Activated CD8-positive, alpha-beta memory T cell treated with anti-CD3 and anti-CD28 coated beads for 48 hours (primary cell): ENCODE data around the gene TRIM45.

ENCODE experiments used
- DNase-seq, 3 experiments: peaks; one replicate each; pipeline ENCODE4 v3.0.0-alpha.2; 2020; ENCODE audit warnings: low read depth in 2 of 3, low spot score in 2 of 3

The TRIM45 gene

DNA sequence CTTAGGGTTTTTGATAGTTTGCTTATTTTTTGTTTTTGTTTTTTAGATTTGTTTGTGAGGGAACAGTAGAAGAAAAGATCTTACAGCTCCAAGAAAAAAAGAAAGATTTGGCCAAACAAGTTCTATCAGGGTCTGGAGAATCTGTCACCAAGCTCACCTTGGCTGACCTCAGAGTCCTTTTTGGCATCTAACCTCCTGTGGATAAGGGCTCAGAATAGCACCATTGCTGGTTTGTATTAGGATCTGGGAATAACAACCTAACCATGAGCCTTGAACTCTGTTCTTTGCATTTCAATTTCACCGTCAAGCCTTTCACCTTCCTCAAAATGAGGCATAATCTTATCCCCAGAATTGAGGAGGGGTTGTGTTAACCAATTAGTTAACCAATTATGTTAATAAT is 20.2 kb downstream of the TRIM45 start:
- no peak for DNase-seq

DNA sequence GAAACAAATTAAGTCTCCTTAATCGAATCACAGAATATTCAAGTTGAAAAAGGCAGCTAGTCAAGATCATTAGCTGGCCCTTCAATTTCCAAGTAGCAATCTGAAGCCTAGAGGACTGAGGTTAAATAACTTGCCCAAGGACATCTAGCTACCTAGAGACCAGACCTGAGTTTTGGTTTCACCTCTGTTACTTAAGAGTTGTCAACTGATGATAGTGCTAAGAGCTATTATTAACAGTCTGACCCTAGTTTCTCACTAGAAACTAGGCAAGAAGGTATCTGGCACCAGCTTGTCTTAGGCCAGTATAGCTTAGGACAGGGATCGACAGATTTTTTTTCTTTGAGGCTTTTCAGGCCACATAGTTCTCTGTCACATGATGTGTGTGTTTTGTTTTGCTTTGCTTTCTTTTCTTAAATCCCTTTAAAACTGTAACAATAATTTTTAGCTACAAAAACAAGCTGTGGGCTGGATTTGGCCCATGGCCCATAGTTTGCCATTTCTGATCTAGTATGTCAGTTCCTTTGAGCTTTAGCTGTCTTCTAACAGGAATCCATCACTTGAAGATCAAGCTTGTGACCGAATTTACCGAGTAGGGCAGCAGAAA is 23.2 kb downstream of the TRIM45 start:
- DNase-seq = no peak

GRCh38 chr1:117097443-117097842 is 24.1 kb downstream of the TRIM45 start:
- DNase-seq = no peak

GRCh38 chr1:117096951-117097408 is 24.6 kb downstream of the TRIM45 start:
- no peak for DNase-seq

- DNase-seq = no peak
These were observed 26.5 kb downstream of the TRIM45 start for GRCh38 chr1:117094841-117095604.

DNA sequence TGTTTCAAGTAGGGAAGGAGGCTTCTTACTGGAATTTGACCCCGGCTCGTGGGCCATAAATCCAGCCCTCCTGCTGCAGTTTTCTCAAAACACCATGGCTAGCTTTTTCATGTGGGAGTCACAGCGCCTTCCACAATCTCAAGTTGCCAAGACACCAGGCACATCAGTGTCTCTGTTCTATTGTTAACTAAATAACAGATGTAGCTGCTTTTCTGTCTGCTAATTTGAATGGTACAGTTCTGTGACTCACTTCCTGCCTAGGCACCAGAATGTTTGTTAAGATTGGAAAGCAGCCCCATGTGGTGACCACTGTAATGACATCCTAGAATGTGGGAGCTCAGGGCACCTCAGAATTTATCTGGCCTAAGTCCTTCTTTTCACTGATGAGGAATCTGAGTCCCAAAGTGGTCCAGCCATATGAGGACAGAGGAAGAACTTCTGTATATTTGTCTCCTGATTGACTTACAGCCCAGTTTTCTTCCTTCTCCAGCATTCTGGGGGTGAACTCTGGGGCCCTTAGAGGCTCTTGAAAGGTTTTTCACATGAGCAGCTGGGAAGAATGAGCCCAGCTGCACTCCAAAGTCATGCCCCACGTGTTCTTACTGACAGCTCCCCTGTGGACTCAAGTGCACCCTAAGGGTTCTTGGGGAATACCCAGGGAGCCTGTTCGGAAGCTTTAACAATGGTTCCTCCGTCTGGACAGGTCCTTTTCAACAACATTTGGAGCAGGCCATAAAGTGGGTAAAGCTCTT is 27.5 kb downstream of the TRIM45 start:
- no peak for DNase-seq

DNA sequence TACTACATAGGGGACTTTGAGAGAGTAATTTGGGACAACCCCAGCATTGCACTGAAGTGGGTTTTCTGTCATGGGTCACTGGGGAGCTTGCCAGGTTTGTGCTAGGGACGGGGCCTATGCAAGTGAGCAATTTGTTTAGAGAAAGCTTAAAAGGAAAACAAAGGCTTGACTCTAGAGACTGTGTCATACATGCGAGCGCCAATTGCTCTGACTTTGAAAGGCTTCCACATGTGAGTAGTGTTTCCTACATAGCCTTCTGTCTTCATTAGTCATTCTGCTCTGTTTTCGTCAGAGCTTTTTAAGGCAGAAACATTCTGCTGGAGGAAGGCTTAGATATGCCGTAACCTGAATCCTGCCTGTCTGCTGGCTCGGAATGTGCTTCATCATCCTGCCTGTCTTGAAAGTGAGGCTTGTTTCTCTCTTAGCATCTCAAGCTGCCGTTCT is 28.4 kb downstream of the TRIM45 start:
- no peak for DNase-seq

GRCh38 chr1:117092594-117092993 is 29.0 kb downstream of the TRIM45 start:
- DNase-seq = no peak

- no peak for DNase-seq
These were observed 31.6 kb downstream of the TRIM45 start for GRCh38 chr1:117089996-117090395.

DNA sequence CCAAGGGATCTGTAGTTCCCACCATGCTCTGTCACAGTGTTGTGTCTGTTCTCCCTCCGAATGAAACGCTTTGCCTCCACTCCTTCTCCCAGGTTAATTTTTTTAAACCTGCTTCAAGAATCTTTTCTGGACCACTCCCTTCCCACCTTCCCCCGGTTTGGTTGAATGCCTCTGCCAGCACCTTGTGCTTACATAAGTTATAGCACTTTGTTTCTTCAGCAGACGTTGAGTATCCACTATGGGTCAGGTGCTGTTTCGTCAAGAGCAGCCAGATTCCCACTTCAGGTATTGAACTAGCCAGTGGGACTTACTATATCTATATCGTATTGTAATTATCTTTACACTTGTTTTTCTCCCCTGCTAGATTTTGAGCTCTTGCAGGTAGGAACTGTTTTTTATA is 33.9 kb downstream of the TRIM45 start:
- no peak for DNase-seq

GRCh38 chr1:117084231-117084630 is 37.3 kb downstream of the TRIM45 start:
- no peak for DNase-seq

GRCh38 chr1:117079737-117080136 is 41.8 kb downstream of the TRIM45 start:
- no peak for DNase-seq

GRCh38 chr1:117077267-117077666 is 44.3 kb downstream of the TRIM45 start:
- no peak for DNase-seq

GRCh38 chr1:117076648-117077047 is 44.9 kb downstream of the TRIM45 start:
- DNase-seq = no peak

DNA sequence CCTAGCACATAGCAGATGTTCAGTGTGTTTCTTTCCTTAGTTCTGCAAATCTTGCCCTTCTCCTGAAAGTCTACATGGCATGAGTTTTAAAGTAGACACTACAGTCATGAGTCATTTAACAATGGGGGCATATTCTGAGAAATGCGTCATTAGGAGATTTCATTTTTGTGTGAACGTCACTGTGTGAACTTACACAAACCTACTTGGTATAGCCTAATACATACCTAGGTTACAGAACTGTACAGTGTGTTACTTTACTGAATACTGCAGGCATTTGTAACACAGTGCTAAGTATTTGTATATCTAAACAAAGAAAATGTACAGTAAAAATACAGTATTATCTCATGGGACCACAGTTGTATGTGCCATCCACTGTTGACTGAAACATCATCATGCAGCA is 51.4 kb downstream of the TRIM45 start:
- no peak for DNase-seq

DNA sequence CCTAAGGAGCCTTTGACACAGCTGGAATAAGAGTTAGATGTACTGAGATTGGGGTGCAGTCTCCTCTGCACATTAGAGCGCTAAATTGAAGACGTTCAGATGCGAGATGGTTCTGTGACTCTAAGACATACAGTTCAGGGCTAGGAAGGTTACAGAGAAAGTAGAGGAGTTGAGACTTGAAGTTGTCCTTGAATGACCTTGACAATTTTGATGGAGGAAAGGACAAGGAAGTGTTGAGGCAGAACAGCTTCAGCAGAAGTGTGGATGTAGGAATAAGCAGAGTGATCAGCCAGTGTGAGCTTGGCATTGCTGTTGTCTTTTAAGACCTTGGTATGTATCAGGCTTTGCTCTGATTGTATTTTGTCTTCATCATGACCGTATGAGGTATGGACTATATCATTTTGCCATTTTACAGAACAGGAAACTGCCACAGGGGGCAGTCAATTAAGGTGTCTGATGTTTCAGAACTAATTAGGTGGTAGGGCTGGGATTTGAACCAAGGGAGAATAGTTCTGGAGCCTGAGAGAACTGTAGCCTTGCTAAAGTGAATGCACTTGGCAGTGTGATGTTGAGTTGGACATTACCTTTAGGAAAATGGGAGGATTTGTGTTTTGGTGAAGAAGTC is 52.2 kb downstream of the TRIM45 start:
- no peak for DNase-seq

DNA sequence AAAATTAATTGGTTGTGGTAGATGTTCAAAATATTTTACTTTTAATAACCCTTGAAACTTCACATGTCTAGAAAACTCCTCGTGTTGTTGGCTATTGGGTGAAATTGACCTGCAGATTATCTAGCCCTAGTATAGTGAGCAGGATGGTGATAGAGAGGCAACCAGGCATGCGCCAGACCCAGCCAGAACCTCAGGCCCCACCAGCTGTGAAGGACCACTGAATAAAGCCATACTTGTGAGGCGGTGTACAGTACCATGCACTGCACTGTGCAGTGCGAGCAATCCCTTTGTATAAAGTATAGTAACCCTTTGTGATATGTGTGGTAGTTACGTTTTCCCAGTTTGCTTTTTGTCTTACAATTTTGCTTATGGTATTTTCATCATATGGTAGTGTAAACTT is 53.0 kb downstream of the TRIM45 start:
- no peak for DNase-seq

GRCh38 chr1:117067533-117068370 is 53.8 kb downstream of the TRIM45 start:
- DNase-seq = no peak

DNA sequence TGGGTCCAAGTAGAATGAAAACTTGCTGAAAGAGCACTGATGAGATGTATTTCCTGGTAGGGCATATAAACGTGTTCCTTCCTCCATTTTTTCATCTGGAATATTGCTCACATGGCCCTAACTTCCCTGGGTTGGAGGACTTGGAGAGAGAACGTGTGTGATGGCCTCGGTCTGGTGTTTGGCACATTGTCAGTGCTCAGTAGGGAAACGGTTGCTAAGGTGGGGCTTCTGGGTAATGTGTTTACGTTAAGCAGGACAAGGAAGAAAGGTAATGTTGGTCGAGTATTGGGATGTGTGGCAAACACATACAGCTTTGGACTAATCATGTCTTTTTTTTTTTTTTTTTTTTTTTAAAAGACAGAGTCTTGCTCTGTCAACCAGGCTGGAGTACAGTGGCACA is 55.2 kb downstream of the TRIM45 start:
- no peak for DNase-seq

GRCh38 chr1:117061986-117062415 is 59.5 kb downstream of the TRIM45 start:
- no peak for DNase-seq
